Gastrocnemius medialis (tissue), 4 donors: ENCODE results near the gene IST1.

Source experiments
- CTCF ChIP-seq, 5 experiments: fragments of 450-650 bp in 3 of 5; fragments of 200-600 bp in 2 of 5; sonication (generic) in 2 of 5; IDR thresholded peaks in 4 of 5; conservative IDR thresholded peaks in 1 of 5; 1 replicate in 4 of 5; 2 replicates in 1 of 5; pipeline ENCODE4 v1.5.1; 2016 to 2019; ENCODE audit warnings: antibody characterized with exemption in 5 of 5, mild to moderate bottlenecking in 3 of 5, moderate library complexity in 3 of 5
- POLR2A ChIP-seq, 2 donors: fragments of 450-650 bp; IDR thresholded peaks; one replicate each; pipeline ENCODE4 v1.6.1; 2017; ENCODE audit warnings: antibody characterized with exemption in 2 of 2, mild to moderate bottlenecking in 2 of 2, moderate library complexity in 2 of 2

GRCh38 chr16:71903608-71904007 is 8.3 kb downstream of the IST1 start:
- TF ChIP-seq CTCF (IDR thresholded peaks at IDR 0.05 in 4 of 5, conservative IDR thresholded peaks at IDR 0.05 in 1 of 5) (no peak), POLR2A (IDR thresholded peaks at IDR 0.05) (no peak)
